HL-60 (cell line): ENCODE measurements around the gene ADCYAP1.
A peak's percentile ranks its signal among the peaks of the same experiment; 100 is the strongest.

Experiments used
- DNase-seq, 2 experiments: peaks; one replicate each; pipeline ENCODE4 v3.0.0-alpha.2; 2010 to 2020; ENCODE audit warnings: low read depth in 1 of 2, low spot score in 1 of 2
- H3K27ac ChIP-seq: fragments of 250-450 bp; sonication (Bioruptor Pico); replicated peaks from 2 replicates; pipeline ENCODE4 v1.5.1; 2020; ENCODE audit warnings: mild to moderate bottlenecking, moderate library complexity
- H3K27me3 ChIP-seq: fragments of 250-450 bp; sonication (Bioruptor Pico); 2 replicates; pipeline ENCODE4 v1.5.1; 2021; ENCODE audit warnings: mild to moderate bottlenecking, moderate library complexity; ENCODE audit not compliant: insufficient read depth, poor library complexity, severe bottlenecking
- H3K4me3 ChIP-seq: replicated peaks from 2 replicates; pipeline ENCODE4 v1.5.1; 2011; ENCODE audit warnings: mild to moderate bottlenecking, control low read depth, low read length; ENCODE audit not compliant: insufficient read depth
- CTCF ChIP-seq: IDR thresholded peaks from one replicate; pipeline ENCODE4 v1.5.1; 2011; ENCODE audit warnings: low read length, control low read depth, inconsistent platforms; ENCODE audit not compliant: insufficient read depth
- GABPA ChIP-seq: IDR thresholded peaks from 2 replicates; pipeline ENCODE4 v1.6.1; 2012; ENCODE audit warnings: low read depth
- POLR2AphosphoS5 ChIP-seq: IDR thresholded peaks from 2 replicates; pipeline ENCODE4 v1.6.1; 2012; ENCODE audit warnings: low read depth
- REST ChIP-seq: IDR thresholded peaks from 2 replicates; pipeline ENCODE4 v1.6.1; 2012; ENCODE audit warnings: low read depth; ENCODE audit not compliant: insufficient replicate concordance
- SPI1 ChIP-seq: IDR thresholded peaks from 2 replicates; pipeline ENCODE4 v1.6.1; 2012; ENCODE audit warnings: low read depth, mild to moderate bottlenecking, borderline replicate concordance

The ADCYAP1 gene

DNA sequence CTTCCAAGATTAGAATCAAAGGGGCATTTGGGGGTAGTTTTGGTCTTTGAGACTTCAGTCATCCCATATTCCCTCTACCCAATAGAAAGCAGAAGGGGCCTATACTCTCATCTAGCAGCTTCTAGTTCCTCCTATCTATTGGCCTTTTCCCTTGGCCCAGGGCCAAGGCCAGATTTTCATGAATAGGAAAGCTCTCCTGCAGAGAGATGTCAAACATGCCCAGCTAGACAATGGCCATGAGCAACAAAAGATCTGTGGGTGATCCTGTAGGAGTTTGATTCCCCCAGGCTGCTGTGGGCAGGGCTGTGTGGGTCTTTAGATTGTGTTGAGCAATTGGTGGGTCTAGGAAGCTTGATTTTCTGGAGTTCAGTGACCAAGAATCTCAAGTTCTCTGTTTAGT is 2.9 kb upstream of the ADCYAP1 start:
- no peak for DNase-seq
- peaks cover 55% of the 10 kb centered on the region for H3K27me3 ChIP-seq
- TF ChIP-seq REST: no peak
- TF ChIP-seq SPI1: no peak
- no peak for TF ChIP-seq GABPA
- no peak for TF ChIP-seq CTCF
- no peak for TF ChIP-seq POLR2AphosphoS5
- no peak overlapping the region for H3K27ac ChIP-seq
- no peak overlapping the region for H3K4me3 ChIP-seq

GRCh38 chr18:902229-902628 is 2.4 kb upstream of the ADCYAP1 start:
- Histone ChIP-seq H3K27ac (no peak overlapping the region), H3K27me3 (peaks cover 60% of the 10 kb centered on the region), H3K4me3 (no peak overlapping the region)
- no peak for DNase-seq
- TF ChIP-seq SPI1 (no peak), POLR2AphosphoS5 (no peak), CTCF (no peak), REST (no peak), GABPA (no peak)

- Histone ChIP-seq H3K4me3 (no peak overlapping the region), H3K27ac (no peak overlapping the region), H3K27me3 (peaks cover 72% of the 10 kb centered on the region)
- DNase-seq: peak; percentile 11 to 40
- no peak for TF ChIP-seq SPI1
- TF ChIP-seq POLR2AphosphoS5: no peak
- TF ChIP-seq CTCF: no peak
- peak; percentile 99 for TF ChIP-seq REST
- no peak for TF ChIP-seq GABPA
Observed at GRCh38 chr18:903701-904100, 970 bp upstream of the ADCYAP1 start.
